Measurements from ENCODE around the gene CCDC27.
"Not testable (repeated sequence)": the region's sequence is repeated elsewhere in the genome, so short reads cannot be mapped to it uniquely, and the experiment has no call there.

CCDC27 gene

GRCh38 chr1:3805038-3805437, 52.8 kb downstream of the CCDC27 start:
- H3K4me1 ChIP-seq (ENCODE audit: insufficient read depth, poor library complexity, severe bottlenecking), result no peaks in the 10 kb centered on the region
- peaks cover 8% of the 10 kb centered on the region for H3K9me3 ChIP-seq (ENCODE audit: severe bottlenecking)
- H3K4me3 ChIP-seq (ENCODE audit: severe bottlenecking), result no peak overlapping the region
- no peak for ATAC-seq (ENCODE audit: low read depth)
- H3K27me3 ChIP-seq (ENCODE audit: insufficient read depth, poor library complexity, severe bottlenecking), result no peaks in the 10 kb centered on the region
- no peak overlapping the region for H3K27ac ChIP-seq (ENCODE audit: poor library complexity, severe bottlenecking)
- no peaks in the 10 kb centered on the region for H3K36me3 ChIP-seq (ENCODE audit: low read depth)
- no peak for DNase-seq (ENCODE audit: low spot score)
- no peak for TF ChIP-seq CTCF (IDR thresholded peaks at IDR 0.05; ENCODE audit: poor library complexity, severe bottlenecking)

GRCh38 chr1:3807769-3808168, 55.5 kb downstream of the CCDC27 start:
- H3K4me3 ChIP-seq (ENCODE audit: severe bottlenecking), result no peak overlapping the region
- no peaks in the 10 kb centered on the region for H3K27me3 ChIP-seq (ENCODE audit: insufficient read depth, poor library complexity, severe bottlenecking)
- H3K36me3 ChIP-seq (ENCODE audit: low read depth), result no peaks in the 10 kb centered on the region
- TF ChIP-seq CTCF (IDR thresholded peaks at IDR 0.05; ENCODE audit: poor library complexity, severe bottlenecking), result no peak
- peaks cover 8% of the 10 kb centered on the region for H3K9me3 ChIP-seq (ENCODE audit: severe bottlenecking)
- H3K4me1 ChIP-seq (ENCODE audit: insufficient read depth, poor library complexity, severe bottlenecking), result no peaks in the 10 kb centered on the region
- no peak overlapping the region for H3K27ac ChIP-seq (ENCODE audit: poor library complexity, severe bottlenecking)
- ATAC-seq (ENCODE audit: low read depth) (no peak), DNase-seq (ENCODE audit: low spot score) (no peak)

DNA sequence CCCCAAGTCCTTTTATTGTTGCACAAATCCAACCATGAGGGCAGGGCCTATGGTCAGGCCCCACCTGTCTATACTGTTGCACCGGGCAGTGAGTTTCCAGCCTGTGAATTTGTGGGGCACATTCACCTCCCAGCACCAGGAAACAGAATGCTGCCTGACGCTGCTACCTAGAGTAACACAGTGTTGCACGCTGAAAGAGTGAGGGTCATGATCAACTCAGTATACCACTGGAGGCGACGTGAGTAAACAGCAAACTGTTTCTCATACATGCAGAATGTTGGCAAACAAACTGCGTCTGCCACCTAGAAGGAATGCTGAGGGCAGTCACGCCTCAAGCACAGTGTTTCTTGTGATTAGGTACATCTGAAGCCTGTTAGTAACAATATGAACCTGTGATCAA, 57.4 kb downstream of the CCDC27 start:
- H3K27ac ChIP-seq (ENCODE audit: poor library complexity, severe bottlenecking), result no peak overlapping the region
- no peak for TF ChIP-seq CTCF (IDR thresholded peaks at IDR 0.05; ENCODE audit: poor library complexity, severe bottlenecking)
- no peaks in the 10 kb centered on the region for H3K4me1 ChIP-seq (ENCODE audit: insufficient read depth, poor library complexity, severe bottlenecking)
- no peak for DNase-seq (ENCODE audit: low spot score)
- no peaks in the 10 kb centered on the region for H3K36me3 ChIP-seq (ENCODE audit: low read depth)
- H3K27me3 ChIP-seq (ENCODE audit: insufficient read depth, poor library complexity, severe bottlenecking), result no peaks in the 10 kb centered on the region
- peak; percentile 27; the same call in 1 of the 3 replicates for ATAC-seq (ENCODE audit: low read depth)
- H3K9me3 ChIP-seq (ENCODE audit: severe bottlenecking), result peaks cover 8% of the 10 kb centered on the region
- no peak overlapping the region for H3K4me3 ChIP-seq (ENCODE audit: severe bottlenecking)

GRCh38 chr1:3810149-3810761, 58.0 kb downstream of the CCDC27 start:
- not testable (repeated sequence) for H3K9me3 ChIP-seq (ENCODE audit: severe bottlenecking); H3K36me3 ChIP-seq (ENCODE audit: low read depth); DNase-seq (ENCODE audit: low spot score); H3K4me3 ChIP-seq (ENCODE audit: severe bottlenecking); H3K4me1 ChIP-seq (ENCODE audit: insufficient read depth, poor library complexity, severe bottlenecking); H3K27me3 ChIP-seq (ENCODE audit: insufficient read depth, poor library complexity, severe bottlenecking); H3K27ac ChIP-seq (ENCODE audit: poor library complexity, severe bottlenecking)
- ATAC-seq (ENCODE audit: low read depth), result peak; percentile 45; the same call in 1 of the 3 replicates

DNA sequence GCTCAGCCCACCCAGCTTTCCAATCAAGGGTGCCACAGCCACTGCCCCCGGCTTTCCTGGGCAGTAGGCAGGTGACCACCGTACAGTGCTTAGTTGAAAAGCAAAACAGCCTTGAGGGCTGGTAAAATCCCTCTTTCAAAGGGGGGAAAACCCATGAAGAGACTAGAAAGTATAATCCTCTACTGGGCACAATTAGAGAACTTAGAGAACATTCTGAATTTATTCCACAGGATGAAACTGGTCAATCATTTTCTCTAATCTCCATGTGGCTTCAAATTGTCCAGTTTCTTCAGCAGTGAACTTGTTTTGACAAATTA, 59.3 kb downstream of the CCDC27 start:
- no peak for TF ChIP-seq CTCF (IDR thresholded peaks at IDR 0.05; ENCODE audit: poor library complexity, severe bottlenecking)
- DNase-seq (ENCODE audit: low spot score), result no peak
- H3K27ac ChIP-seq (ENCODE audit: poor library complexity, severe bottlenecking), result no peak overlapping the region
- peaks cover 8% of the 10 kb centered on the region for H3K9me3 ChIP-seq (ENCODE audit: severe bottlenecking)
- H3K4me1 ChIP-seq (ENCODE audit: insufficient read depth, poor library complexity, severe bottlenecking), result no peaks in the 10 kb centered on the region
- H3K27me3 ChIP-seq (ENCODE audit: insufficient read depth, poor library complexity, severe bottlenecking), result no peaks in the 10 kb centered on the region
- H3K4me3 ChIP-seq (ENCODE audit: severe bottlenecking), result no peak overlapping the region
- no peaks in the 10 kb centered on the region for H3K36me3 ChIP-seq (ENCODE audit: low read depth)
- no peak for ATAC-seq (ENCODE audit: low read depth)
